H1 (cell line): Measurements from ENCODE around the gene SPDEF. TPM values are rescaled to one million over a fixed set of nuclear protein-coding genes. Genes with fewer than 3 reads are reported as not detected.

Experiments used
- BRCA1 ChIP-seq: IDR thresholded peaks from 2 replicates; pipeline ENCODE4 v1.6.1; 2012; ENCODE audit warnings: low read depth, low read length, improper control_type of control experiment
- CHD7 ChIP-seq: fragments of 300-600 bp; sonication (generic); IDR thresholded peaks from 2 replicates; pipeline ENCODE4 v1.7.1; 2012; ENCODE audit warnings: low read length, moderate library complexity, mild to moderate bottlenecking, inconsistent platforms; ENCODE audit not compliant: insufficient replicate concordance
- POLR2A ChIP-seq, 2 experiments: IDR thresholded peaks; 1 replicate in 1 of 2; 2 replicates in 1 of 2; pipeline ENCODE4 v1.6.1; 2011; ENCODE audit warnings: low read depth in 2 of 2, low read length in 2 of 2, mild to moderate bottlenecking in 2 of 2; ENCODE audit errors: control extremely low read depth in 1 of 2
- RNF2 ChIP-seq: fragments of 200-900, 300-1000 bp; sonication (generic); IDR thresholded peaks from 2 replicates; pipeline ENCODE4 v1.7.1; 2016; ENCODE audit warnings: borderline replicate concordance, low read depth, mild to moderate bottlenecking, antibody characterized with exemption, low read length; ENCODE audit not compliant: poor library complexity, severe bottlenecking; ENCODE audit errors: missing control alignments
- SIX5 ChIP-seq: IDR thresholded peaks from 2 replicates; pipeline ENCODE4 v1.6.1; 2011; ENCODE audit warnings: mild to moderate bottlenecking, low read depth, low read length
- SP4 ChIP-seq: IDR thresholded peaks from 2 replicates; pipeline ENCODE4 v1.6.1; 2012; ENCODE audit warnings: low read length, inconsistent platforms
- SRF ChIP-seq: IDR thresholded peaks from 2 replicates; pipeline ENCODE4 v1.6.1; 2011; ENCODE audit warnings: mild to moderate bottlenecking, low read depth, low read length, moderate library complexity
- polyA plus RNA-seq, 7 experiments: library from polyadenylated mRNA; depleted of rRNA in 3 of 7; stranded (reverse) in 5 of 7; unstranded in 2 of 7; fragments of >200 nt in 5 of 7; fragments of 200-250 nt in 2 of 7; gene quantifications; 1 replicate in 5 of 7; 2 replicates in 1 of 7; 4 replicates in 1 of 7; pipeline versions ENCODE4 v1.2.1 to v1.2.3, GENCODE V29; 2011 to 2013; ENCODE audit warnings: missing spikeins in 2 of 7, mixed read lengths in 2 of 7
- total RNA-seq: library from RNA; stranded (reverse); fragmentation: NEBNext Ultra II Directional; extraction: Animal tissue kit (Norgen Biotek cat#: 25700); gene quantifications from 2 replicates; pipeline ENCODE4 v1.2.1, GENCODE V29; 2021

Gene SPDEF
- total and polyA plus RNA-seq, 2 of the 8 experiments (the other 6 are each of a cell fraction or from before 2014, with no cell fraction given): 0.15 to 0.30 TPM

GRCh38 chr6:34518669-34519365 is 37.3 kb downstream of the SPDEF start (continued):
- TF ChIP-seq CHD7: no peak
- no peak for TF ChIP-seq BRCA1
- no peak for TF ChIP-seq SP4
- TF ChIP-seq POLR2A (IDR thresholded peaks at IDR 0.05; ENCODE audit: control extremely low read depth in 1 of 2, low read depth in 2 of 2, low read length in 2 of 2): no peak
- TF ChIP-seq RNF2: no peak
- TF ChIP-seq SRF: no peak
- no peak for TF ChIP-seq SIX5
